ENCODE data around the gene IRS1.

Gene IRS1

DNA sequence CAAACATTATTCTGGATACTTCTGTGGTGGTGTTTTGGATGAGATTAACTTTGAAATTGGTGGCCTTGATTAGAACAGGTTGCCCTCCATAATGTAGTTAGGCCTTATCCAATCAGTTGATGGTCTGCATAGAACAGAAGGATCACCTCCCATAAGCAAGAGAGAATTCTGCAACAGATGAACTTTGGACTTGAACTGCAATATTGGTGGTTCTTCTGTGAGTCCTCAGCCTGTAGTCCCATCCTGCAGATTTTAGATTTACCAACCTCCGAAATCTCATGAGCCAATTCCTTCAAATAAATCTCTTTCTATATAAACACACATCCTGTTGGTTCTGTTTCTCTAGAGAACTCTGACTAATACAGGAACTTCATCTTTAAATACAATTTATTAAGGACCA lies 81.9 kb downstream of the IRS1 start:
- DNase-seq = no peak

DNA sequence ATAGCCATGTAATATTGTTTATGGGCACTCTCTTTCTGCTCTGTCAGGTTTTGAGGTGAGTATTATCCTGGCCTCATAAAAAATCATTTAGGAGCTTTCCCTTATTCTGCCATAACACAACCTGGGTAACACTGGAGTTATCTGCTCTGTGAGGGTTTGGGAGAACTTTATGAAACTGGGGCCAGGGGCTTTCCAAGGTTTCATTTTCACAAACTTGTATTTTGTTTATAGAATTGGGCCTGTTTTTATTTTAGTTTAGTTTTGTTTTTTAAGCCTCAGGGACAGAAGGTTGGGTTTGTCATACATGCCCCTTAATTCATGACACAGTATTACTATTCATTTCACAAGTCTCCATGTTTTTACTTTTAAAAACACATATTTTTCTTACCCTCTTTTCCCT lies 83.5 kb downstream of the IRS1 start:
- no peak for DNase-seq

DNA sequence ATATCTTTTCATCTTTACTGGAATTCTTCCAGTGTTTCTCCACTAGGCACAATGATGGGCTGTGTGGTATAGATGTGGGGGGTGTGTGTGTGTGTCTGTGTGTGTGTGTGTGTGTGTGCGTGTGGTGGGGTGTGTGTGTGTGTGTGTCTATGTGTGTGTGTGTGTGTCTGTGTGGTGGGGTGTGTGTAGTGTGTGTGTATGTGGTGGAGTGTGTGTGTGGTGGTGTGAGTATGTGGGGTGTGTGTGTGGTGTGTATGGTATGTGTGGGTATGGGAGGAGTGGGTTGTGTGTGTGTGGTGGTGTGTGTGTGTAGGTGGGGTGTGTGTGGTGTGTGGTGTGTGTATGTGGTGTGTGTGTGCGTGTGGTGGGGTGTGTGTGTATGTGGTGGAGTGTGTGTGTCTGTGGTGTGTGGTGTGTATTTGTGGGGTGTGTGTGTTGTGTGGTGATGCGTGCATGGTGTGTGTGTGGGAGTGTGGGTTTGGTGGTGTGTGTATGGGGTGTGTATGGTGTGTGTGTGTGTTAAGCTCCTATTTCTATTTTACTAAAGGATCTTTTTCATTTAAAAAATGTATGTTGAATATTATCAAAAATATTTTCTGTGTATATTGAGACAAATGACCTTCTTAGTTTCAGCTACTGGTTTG lies 84.2 kb downstream of the IRS1 start:
- no peak for DNase-seq

DNA sequence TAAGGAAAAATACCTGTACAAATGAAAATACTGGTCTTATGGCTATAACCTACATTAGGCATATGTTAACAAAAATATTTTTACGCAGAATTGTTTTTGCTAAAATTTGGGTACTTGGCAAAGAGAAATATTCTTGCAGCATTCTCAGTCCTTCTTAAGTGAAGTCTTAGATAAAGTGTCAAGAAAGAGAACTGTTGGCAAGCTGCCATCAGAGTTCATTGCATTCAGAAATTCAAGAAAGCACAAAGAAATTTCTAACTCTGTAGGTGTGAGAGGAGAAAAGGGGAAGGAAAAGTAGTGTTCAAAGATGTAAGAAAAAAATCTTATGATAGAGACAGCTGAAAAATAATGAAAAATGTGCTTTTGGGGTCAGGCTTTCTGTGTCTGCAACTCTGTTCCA lies 86.7 kb downstream of the IRS1 start:
- no peak for DNase-seq

DNA sequence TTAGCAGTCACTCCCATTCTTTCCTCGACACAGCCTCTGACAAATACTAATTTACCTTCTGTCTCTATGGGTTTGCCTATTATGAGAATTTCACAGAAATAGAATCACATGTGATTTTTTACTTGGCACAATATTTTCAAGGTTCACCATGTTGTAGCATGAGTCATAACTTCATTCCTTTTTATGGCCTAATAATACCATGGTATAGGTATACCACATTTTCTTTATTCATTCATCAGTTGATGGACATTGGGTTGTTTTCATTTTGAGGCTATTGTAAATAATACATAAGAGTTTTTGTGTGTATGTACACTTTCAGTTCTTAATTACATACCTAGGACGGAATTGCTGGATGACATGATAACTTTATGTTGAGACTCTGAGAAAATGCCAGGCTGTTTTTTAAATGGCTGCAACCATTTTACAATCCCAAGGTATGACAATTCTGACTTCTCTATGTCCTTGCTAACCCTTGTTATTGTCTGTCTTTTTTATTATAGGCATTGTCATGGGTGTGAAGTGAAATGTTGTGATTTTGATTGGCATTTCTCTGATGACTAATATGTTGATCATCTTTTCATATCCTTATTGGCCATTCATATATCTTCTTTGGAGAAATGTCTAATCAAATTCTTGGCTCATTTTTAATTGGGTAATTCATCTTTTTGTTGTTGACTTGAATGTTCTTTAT lies 87.9 kb downstream of the IRS1 start:
- no peak for DNase-seq

DNA sequence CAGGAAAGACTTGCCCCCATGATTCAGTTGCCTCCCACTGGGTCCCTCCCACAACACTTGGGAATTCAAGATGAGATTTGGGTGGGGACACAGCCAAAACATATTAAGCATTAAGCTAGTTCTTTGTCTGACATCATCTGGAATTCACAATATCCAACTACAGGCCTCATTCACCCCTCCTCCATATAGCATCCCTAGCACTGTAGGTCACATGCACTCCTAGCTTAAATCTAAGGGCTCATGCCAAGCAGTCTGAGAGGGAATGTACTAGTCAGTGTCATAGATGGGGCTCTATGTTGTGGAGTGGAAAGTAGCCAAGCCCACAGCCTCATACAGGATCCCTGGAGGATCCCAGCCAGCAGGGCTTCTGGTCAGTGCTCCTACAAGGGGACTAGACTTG lies 92.1 kb downstream of the IRS1 start:
- no peak for DNase-seq

DNA sequence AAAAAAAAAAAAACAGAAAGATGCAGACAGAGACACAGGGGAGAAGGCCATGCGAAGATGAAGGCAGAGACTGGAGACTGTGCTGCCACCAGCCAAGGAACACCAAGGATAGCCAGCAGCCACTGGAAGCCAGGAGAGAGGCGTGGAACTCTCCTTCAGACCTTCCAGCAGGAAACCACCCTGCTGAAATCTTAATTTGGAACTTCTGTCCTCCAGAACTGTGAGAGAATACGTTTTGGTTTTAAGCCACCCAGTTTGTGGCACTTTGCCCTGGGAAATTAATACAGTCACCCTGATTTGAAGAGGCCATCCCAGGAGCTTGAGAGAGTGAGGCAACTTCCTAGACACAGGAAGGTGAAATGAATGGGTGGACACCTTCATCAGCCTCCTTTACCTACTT lies 93.7 kb downstream of the IRS1 start:
- DNase-seq = no peak

DNA sequence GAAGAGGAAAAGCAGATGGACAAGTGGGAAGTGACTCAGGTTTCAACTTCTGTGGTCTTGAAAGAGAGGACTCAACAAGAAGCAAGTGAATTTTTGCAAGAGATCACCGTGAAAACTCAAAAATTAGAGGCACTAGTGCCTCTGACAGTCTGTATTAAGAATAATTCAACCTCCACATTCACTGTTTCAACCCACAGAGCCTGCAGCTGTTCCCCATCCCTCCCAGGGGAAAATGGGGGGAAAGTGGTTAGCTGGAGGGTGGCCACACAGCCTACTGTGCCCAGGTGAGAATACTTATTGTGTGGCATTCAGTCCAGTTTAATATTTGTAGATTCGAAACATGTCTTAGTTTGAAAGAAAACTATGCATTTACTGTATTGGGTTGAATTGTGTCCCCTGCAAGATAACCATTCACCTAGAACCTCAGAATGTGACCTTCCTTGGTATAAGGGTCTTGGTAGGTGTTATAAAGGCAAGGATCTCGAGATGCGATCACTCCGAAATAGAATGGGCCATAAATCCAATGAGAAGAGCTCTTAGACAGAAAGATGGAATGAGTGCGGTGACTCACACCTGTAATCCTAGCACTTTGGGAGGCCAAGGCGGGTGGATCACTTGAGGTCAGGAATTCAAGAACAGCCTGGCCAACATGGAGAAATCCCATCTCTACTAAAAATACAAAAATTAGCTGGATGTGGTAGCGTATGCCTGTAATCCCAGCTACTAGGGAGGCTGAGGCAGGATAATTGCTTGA lies 94.3 kb downstream of the IRS1 start:
- DNase-seq = no peak

DNA sequence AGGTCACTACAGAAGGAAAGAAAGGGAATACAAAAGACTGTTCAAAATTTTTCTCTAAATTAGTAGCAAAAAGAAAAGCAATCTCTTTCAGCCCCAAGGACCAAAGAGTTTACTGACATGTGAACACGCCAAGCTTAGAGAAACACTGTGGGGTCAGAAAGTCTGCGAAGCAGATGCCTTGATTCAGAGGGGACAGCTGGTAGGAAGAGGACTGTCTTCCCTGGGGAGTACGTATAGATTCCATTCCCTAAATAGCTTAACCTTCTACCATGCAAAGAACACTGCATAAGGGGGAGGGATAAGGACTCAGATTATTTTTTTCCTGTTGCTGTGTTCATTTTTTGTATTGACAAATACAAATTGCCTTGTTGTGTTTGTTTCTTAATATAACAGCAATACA lies 96.1 kb downstream of the IRS1 start:
- DNase-seq = no peak

DNA sequence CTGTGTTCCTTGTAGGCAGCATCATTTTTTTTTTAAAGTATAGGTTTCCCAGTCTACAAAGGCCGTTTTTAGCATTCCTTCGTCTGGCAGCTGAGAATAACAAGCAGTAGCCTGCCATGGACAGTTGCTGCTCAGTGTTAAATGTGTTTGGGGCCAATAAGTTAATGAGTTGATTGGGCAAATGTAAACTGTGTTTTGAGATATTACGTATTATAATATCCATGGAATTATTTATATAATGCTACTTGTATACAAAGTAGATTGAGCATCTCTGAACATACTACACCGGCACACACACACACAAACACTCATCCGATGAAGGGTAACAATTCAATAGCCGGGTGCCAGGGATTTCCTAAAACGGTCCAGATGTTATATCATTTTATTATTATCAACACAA lies 97.2 kb downstream of the IRS1 start:
- DNase-seq = no peak

DNA sequence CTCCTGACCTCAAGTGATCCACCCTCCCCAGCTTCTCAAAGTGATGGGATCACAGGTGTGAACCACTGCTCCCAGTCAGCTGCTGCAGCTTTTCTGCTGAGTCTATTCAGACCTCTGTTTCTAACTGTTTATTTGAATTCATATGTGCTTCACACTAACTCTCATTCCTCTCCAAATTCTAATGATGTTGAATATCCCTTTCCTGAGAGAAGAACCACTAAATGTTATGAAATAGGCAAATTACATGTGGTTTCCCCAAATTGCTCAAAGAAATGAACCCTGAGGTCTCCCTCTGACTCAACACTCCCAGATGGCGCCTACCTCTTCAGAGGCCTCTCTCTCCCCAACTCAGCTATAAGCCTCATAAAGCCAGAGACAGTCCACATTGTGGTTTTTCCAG lies 98.6 kb downstream of the IRS1 start:
- no peak for DNase-seq

DNA sequence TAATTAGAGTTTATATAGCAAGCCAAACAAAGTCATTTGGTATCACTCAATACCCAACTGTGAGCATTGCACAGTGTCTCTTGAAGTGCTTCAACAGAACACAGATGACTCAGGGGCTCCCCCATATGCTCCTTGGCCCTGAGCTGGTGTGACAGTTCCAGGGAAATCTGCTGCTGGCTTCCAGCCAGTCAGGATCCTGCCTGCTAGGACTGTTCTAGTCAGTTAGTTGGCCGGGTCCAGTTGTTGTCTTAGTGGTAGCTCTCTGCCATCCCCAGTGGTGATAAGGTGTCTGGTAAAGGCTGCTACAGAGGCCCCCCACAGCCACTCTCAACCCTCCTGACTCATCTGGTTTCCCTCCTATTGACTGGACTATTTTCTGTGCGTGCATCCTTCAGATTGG lies 100.3 kb downstream of the IRS1 start:
- DNase-seq = no peak

DNA sequence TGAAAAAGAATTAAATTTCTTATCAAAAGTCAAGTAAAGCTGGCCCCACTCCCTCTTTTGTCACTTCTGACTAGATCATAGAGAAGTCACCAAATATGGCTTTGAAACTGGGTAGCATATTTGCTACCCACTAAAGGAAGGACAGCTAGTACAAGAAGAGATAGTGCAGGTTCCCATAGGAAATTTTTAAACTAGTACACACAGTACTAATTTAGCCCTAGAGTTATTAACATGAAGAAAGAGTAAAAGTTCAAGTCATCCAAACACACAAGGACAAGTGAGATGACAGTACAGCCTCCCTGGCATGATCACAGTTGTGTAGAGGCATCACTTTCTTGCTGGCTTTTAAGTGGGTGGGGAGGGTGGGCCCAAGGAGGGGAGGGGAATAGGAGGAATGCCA lies 100.9 kb downstream of the IRS1 start:
- DNase-seq = no peak

DNA sequence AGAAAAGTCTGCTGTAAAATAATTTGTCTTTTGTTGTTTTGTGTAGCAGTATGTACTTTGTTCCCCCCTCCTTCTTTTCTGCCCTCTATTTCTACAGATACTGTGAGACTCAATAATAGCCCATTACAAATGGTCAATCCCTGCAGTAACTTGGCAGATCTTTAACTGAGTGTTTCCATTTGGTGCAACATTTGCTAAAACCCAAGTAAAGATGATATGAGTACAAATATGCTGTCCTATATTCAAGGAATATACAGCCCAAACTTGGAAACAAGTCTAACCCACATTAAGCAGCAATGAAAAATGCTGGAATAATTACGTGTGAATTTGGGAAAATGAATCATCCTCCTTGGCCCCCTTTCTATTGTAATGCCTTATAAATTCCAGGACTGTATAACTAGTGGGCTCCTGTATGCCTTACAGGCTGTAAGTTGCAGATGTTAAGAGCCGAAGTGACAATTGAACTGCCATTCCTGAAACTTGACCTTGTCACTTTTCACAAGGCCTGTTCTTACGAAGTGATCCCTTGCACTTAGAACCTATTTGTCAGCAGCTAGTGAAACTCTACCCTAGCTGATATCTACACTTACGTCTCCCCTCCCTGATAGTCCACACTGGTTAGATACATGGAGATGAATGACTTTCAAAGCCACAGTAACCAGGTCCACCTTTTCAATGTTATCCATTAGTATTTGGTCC lies 104.9 kb downstream of the IRS1 start:
- DNase-seq = no peak

DNA sequence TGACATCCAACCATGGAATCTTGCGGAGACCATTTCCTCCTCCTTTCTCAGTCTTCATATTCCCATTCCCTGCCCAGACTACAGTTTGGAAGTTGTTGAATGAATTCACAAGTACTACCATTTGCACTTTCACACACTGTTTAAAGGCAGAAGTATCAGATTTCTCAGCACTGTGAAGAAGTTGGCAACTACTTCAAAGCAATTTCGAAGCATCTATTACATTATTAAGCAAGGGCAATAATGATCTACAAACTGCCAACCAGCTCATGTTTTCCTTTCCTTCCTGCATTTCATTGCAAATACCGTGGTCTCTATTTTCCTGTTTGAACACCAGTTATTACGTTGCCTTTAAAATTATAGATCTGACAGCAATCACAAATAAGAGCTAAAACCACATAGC lies 105.5 kb downstream of the IRS1 start:
- no peak for DNase-seq

DNA sequence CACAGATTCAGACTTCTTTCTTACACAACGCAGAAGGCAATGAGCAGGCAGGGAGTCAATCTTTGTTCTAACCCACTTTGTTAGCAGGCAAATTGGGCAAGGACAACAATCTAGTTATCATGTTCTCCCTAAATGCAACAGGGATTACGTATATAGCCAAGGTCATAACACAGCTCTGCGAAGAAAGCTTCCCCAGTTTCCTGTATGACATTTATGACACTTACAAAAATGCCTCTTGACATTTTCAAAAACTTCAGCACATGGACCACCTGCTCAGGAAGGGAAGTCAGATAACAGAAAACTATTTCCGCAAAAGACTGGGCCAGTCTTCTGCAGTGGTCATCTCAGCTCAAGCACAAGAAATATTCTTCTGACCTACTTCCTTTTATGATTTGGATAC lies 106.1 kb downstream of the IRS1 start:
- DNase-seq = no peak

DNA sequence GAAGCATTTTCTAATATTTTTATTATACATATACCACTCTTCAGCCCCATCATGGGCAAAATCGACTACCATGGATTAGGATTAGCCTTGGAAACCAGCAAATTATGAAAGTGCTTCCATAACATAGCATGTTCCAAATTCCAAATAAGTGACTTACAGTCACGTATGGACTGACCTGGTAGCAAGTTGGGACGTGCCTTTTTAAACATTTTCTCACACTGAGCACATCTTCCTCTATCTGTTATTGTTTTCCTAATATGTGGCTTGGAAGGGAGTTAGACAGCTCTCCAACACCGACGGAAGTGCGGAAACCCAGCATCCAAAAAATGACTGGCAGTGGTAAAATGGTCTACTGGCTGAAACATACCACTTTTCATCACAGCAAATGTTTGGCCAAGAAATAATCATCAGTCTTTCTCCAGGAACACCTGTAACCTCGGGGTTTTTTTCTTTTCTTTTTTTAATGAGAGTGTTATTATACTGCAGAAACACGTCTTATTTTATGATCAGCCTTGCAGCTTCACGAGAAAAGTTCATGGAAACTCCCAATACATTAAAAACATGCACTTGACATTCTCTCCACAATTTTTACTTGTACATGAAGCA lies 107.0 kb downstream of the IRS1 start:
- DNase-seq = no peak

DNA sequence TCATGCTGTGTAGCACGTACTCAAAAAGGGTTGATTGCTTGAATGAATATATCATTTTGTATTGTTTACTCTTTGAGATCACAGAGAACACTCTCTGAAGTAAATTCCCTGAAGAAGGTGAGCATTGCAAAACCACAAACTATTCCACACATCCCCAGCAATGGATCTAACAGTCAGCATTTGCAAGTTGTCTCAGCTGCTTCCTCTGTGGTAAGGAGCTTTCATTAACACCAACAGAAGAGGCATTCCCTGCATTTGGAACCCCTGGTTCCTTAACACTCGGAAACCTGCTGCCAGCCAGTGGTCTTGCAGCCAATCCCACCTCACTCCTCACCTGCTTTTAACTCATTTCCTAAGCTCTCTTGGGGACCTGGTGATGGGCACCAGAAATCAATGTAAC lies 108.4 kb downstream of the IRS1 start:
- no peak for DNase-seq

DNA sequence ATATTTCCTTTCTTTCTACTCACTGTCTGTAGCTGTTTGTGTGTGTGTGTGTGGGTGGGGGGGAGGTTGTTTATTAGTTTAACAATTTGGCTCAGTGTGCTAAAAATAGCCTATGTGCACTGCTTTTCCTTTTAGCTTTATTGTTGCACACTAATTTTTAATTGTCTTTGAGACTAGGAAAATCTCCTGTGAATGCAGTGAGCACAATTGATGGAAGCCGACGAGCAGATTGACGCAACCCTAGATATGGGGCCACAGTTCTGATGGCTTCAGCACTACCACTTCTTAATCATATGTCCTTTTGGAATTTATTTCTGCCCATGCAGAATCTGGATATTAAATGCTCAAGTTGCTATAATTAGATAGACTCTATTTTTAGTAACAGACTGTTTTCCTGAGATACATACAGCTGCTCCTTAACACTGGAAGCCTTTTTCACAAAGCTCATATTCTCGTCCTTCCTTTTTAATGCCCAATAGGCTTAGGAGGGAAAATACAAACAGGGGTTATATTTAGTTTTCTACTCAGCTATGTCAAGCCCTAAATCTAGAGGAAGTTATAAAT lies 109.1 kb downstream of the IRS1 start:
- DNase-seq = no peak

DNA sequence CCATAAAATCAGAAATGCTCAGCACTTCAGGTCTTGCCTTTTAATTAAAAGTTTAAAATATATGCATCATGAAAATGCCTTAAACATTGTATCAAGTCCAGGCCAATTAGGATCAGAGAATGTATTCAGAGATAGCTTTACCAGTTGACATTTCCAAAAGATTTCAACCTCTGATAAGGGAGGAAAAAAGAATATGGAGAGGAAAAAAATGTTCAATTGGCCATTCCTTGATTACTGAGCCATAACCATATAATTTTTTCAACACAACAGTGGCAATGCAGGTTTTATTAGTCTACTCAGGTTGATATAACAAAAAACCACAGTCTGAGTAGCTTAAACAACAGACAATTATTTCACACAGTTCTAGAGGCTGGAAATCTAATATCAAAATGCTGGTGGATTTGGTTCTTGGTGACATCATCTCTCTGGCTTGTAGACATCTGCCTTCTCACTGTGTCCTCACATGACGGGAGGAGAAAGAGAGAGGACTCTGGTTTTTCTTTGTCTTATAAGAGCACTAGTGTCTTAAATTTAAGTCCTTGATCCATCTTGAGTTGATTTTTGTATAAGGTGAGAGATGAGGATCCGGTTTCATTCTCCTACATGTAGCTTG lies 111.9 kb downstream of the IRS1 start:
- DNase-seq = no peak

DNA sequence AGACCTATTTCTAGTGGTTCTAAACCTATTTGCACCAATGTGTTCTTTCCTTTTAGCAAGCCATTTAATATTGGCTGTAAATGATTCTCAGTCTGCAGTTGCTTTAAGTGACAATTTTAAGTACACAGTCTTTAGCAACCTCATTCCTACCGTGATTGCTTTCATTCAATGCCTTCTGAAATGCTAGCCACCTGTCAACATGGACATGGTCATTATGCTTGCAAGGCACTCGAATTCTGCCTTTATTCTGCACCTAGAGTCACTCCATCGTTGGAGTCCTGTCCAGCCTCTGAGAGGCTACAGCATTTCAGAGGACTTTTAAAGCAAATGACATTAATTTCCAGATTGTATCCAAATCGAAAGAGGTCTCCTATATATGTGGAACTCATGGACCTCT lies 115.1 kb downstream of the IRS1 start:
- no peak for DNase-seq

DNA sequence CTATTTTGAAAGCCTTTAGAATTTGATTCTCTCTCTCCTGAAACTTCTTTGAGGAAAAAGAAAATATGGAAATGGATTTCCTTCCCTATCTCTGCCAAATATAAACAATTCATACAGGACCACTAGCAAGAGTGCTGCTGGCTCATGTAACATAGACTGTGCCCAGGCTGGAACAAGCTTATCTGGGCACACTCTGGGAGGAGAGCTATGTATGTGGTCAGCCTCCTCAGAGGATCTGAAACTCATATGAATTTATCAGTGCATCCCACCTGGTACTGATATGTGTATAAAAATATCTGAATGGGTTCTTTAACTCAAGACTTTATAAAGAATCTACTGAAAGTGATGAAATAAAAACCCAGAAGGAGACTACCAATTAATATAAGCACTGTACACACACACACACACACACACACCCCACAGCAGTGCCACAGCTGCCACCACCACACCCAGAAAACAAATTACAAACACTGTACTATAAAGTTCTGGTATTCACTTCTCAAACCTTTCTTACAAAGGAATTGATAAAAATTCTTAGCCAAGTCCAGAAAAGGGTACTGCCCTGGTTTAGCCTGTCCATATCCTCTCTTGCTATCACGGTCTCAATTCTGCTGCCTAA lies 115.6 kb downstream of the IRS1 start:
- DNase-seq = no peak
